Measurements from ENCODE around the gene TMEM204.

- no peak for TF ChIP-seq CTCF (IDR thresholded peaks at IDR 0.05; ENCODE audit: low read depth, low read length)
- no peak for TF ChIP-seq EZH2phosphoT487 (IDR thresholded peaks at IDR 0.05; ENCODE audit: low read depth)
Observed at GRCh38 chr16:1497014-1497598, 36.4 kb upstream of the TMEM204 start.
